IMR-90 (cell line): ENCODE measurements around the gene EEF1E1. TPM values are rescaled to one million over a fixed set of nuclear protein-coding genes. Genes with fewer than 3 reads are reported as not detected.
A peak's percentile ranks its signal among the peaks of the same experiment; 100 is the strongest.

ENCODE experiments used
- ATAC-seq: fragments of 200-7000 bp; cut with Tn5 transposase; 2 replicates; pipeline ENCODE4 v1.9.1; 2020; ENCODE audit warnings: low read depth, mild to moderate bottlenecking, moderate library complexity
- BruUV-seq: library from RNA; stranded (reverse); fragments of 400-500 nt; replicated peaks from 2 replicates; lab custom pipeline; 2021; lab: Mats Ljungman, UMichigan
- CTCF ChIA-PET: fragments of 300-600 bp; formaldehyde crosslinking; extraction: SDS; loops from one replicate; lab custom pipeline; 2021; ENCODE audit warnings: antibody characterized with exemption; lab: Yijun Ruan, JAX
- POLR2A ChIA-PET: fragments of 300-600 bp; sonication (Branson Sonifier 250); formaldehyde crosslinking; loops from one replicate; lab custom pipeline; 2022; ENCODE audit warnings: antibody characterized with exemption; ENCODE audit not compliant: unreplicated experiment; lab: Charles Lee
- DNase-seq: peaks from one replicate; pipeline ENCODE4 v3.0.0; 2013
- H2AFZ ChIP-seq: replicated peaks from 2 replicates; pipeline ENCODE3; 2013; ENCODE audit warnings: low read length, mild to moderate bottlenecking; ENCODE audit not compliant: poor library complexity
- H2AK5ac ChIP-seq: 2 replicates; pipeline ENCODE4 v1.6.1; 2013; ENCODE audit warnings: low read depth, low read length, inconsistent platforms
- H2AK9ac ChIP-seq: replicated peaks from 2 replicates; pipeline ENCODE3; 2013; ENCODE audit warnings: mild to moderate bottlenecking, low read depth, low read length, moderate library complexity; ENCODE audit not compliant: poor library complexity
- H2BK120ac ChIP-seq: 2 replicates; pipeline ENCODE4 v1.6.1; 2013; ENCODE audit warnings: low read depth, low read length, inconsistent platforms
- H2BK15ac ChIP-seq: 3 replicates; pipeline ENCODE4 v1.6.1; 2013; ENCODE audit warnings: low read depth, low read length, inconsistent platforms
- H2BK20ac ChIP-seq: 2 replicates; pipeline ENCODE4 v1.6.1; 2013; ENCODE audit warnings: low read depth, mild to moderate bottlenecking, inconsistent platforms, low read length, moderate library complexity
- H2BK5ac ChIP-seq: 2 replicates; pipeline ENCODE4 v1.6.1; 2013; ENCODE audit warnings: mild to moderate bottlenecking, low read depth, low read length, inconsistent platforms; ENCODE audit not compliant: poor library complexity, severe bottlenecking
- H3K14ac ChIP-seq: replicated peaks from 2 replicates; pipeline ENCODE4 v1.6.1; 2013; ENCODE audit warnings: low read depth, low read length, inconsistent platforms
- H3K18ac ChIP-seq: 2 replicates; pipeline ENCODE4 v1.6.1; 2013; ENCODE audit warnings: low read depth, low read length, control low read depth
- H3K23ac ChIP-seq: 2 replicates; pipeline ENCODE4 v1.6.1; 2013; ENCODE audit warnings: low read depth, low read length, inconsistent platforms
- H3K27ac ChIP-seq: 2 replicates; pipeline ENCODE4 v1.5.1; 2013; ENCODE audit warnings: mild to moderate bottlenecking, control low read depth, low read length; ENCODE audit not compliant: insufficient read depth
- H3K27me3 ChIP-seq: 2 replicates; pipeline ENCODE4 v1.6.1; 2013; ENCODE audit warnings: low read length; ENCODE audit not compliant: control insufficient read depth, insufficient read depth
- H3K36me3 ChIP-seq: 2 replicates; pipeline ENCODE4 v1.6.1; 2013; ENCODE audit warnings: low read length, mixed read lengths; ENCODE audit not compliant: control insufficient read depth, insufficient read depth
- H3K4ac ChIP-seq: 2 replicates; pipeline ENCODE4 v1.6.1; 2013; ENCODE audit warnings: low read depth, low read length, inconsistent platforms
- H3K4me1 ChIP-seq: 2 replicates; pipeline ENCODE4 v1.6.1; 2013; ENCODE audit warnings: low read length, mixed read lengths; ENCODE audit not compliant: control insufficient read depth, insufficient read depth
- H3K4me2 ChIP-seq: 2 replicates; pipeline ENCODE4 v1.6.1; 2013; ENCODE audit warnings: low read depth, mild to moderate bottlenecking, control low read depth, low read length, moderate library complexity
- H3K4me3 ChIP-seq: 2 replicates; pipeline ENCODE4 v1.5.1; 2013; ENCODE audit warnings: low read depth, mild to moderate bottlenecking, control low read depth, low read length, moderate library complexity; ENCODE audit not compliant: insufficient read depth
- H3K56ac ChIP-seq: 2 replicates; pipeline ENCODE4 v1.6.1; 2013; ENCODE audit warnings: low read length, inconsistent platforms; ENCODE audit not compliant: insufficient read depth; ENCODE audit errors: extremely low read depth
- H3K79me1 ChIP-seq, 2 experiments: 2 replicates each; pipeline ENCODE4 v1.6.1; 2013; ENCODE audit warnings: low read length in 2 of 2, inconsistent platforms in 1 of 2, low read depth in 1 of 2
- H3K9ac ChIP-seq: 2 replicates; pipeline ENCODE4 v1.6.1; 2013; ENCODE audit warnings: low read depth, low read length, control low read depth
- H3K9me1 ChIP-seq: 2 replicates; pipeline ENCODE4 v1.6.1; 2013; ENCODE audit warnings: low read length, inconsistent platforms; ENCODE audit not compliant: insufficient read depth
- H3K9me3 ChIP-seq: 2 replicates; pipeline ENCODE4 v1.6.1; 2013; ENCODE audit warnings: low read length; ENCODE audit not compliant: control insufficient read depth, insufficient read depth
- H4K20me1 ChIP-seq: 2 replicates; pipeline ENCODE4 v1.6.1; 2013; ENCODE audit warnings: low read length, inconsistent platforms; ENCODE audit not compliant: insufficient read depth
- H4K5ac ChIP-seq: 2 replicates; pipeline ENCODE4 v1.6.1; 2013; ENCODE audit warnings: mild to moderate bottlenecking, low read depth, low read length, control low read depth
- H4K8ac ChIP-seq, 2 experiments: 2 replicates each; pipeline ENCODE4 v1.6.1; 2013; ENCODE audit warnings: low read depth in 2 of 2, low read length in 2 of 2, control low read depth in 1 of 2, inconsistent platforms in 1 of 2
- H4K91ac ChIP-seq: 2 replicates; pipeline ENCODE4 v1.6.1; 2013; ENCODE audit warnings: low read depth, low read length, inconsistent platforms; ENCODE audit not compliant: insufficient read depth
- BHLHE40 ChIP-seq: fragments of 150-350 bp; IDR thresholded peaks from 2 replicates; pipeline ENCODE4 v1.6.1; 2016; ENCODE audit warnings: mild to moderate bottlenecking, low read depth, low read length
- FOS ChIP-seq: fragments of 150-350 bp; IDR thresholded peaks from 2 replicates; pipeline ENCODE4 v1.6.1; 2016; ENCODE audit warnings: low read depth, low read length
- MAZ ChIP-seq: IDR thresholded peaks from 2 replicates; pipeline ENCODE4 v1.6.1; 2012; ENCODE audit warnings: low read depth, mild to moderate bottlenecking, low read length, improper control_type of control experiment, moderate library complexity, borderline replicate concordance
- MXI1 ChIP-seq: IDR thresholded peaks from 2 replicates; pipeline ENCODE4 v1.6.1; 2012; ENCODE audit warnings: low read depth, mild to moderate bottlenecking, low read length, moderate library complexity, borderline replicate concordance
- POLR2A ChIP-seq: IDR thresholded peaks from 2 replicates; pipeline ENCODE4 v1.6.1; 2012; ENCODE audit warnings: mild to moderate bottlenecking, low read depth, low read length
- RAD21 ChIP-seq: IDR thresholded peaks from 2 replicates; pipeline ENCODE4 v1.6.1; 2012; ENCODE audit warnings: low read length, improper control_type of control experiment
- RFX5 ChIP-seq: IDR thresholded peaks from 2 replicates; pipeline ENCODE4 v1.8.0; 2012; ENCODE audit warnings: low read depth, mild to moderate bottlenecking, low read length, moderate library complexity
- WGBS, 2 experiments: methylation state at CpG; one replicate each; pipeline versions ENCODE4 v1.1.5 to v1.1.7; 2013; ENCODE audit warnings: missing lambda C conversion rate in 2 of 2; ENCODE audit not compliant: insufficient read length in 1 of 2; ENCODE audit errors: extremely low coverage in 2 of 2; 5-methylcytosine and 5-hydroxymethylcytosine counted together
- dilution Hi-C: fragments of 300-500 bp; cut with HindIII; formaldehyde crosslinking; loops from one replicate; pipeline ENCODE4 v1.14.3; 2018; ENCODE audit warnings: low sequenced_read_pairs; ENCODE audit not compliant: unreplicated experiment
- in situ Hi-C: fragments of 300-500 bp; cut with MboI; formaldehyde crosslinking; loops from 3 replicates; pipeline ENCODE4 v1.14.3; 2019; ENCODE audit warnings: low sequenced_read_pairs, inconsistent platforms, mixed read lengths
- intact Hi-C: fragments of 100-400 bp; cut with micrococcal nuclease; formaldehyde crosslinking; loops from 2 replicates; pipeline ENCODE4 v1.10.0; 2022
- polyA plus RNA-seq, 3 experiments: library from polyadenylated mRNA; depleted of rRNA; stranded (reverse); fragments of >200 nt; gene quantifications; 2 replicates each; pipeline ENCODE4 v1.2.3, GENCODE V29; 2012; ENCODE audit warnings: low replicate concordance in 1 of 3
- total RNA-seq: library from RNA; depleted of rRNA; stranded (reverse); fragments of >200 nt; gene quantifications from 2 replicates; pipeline ENCODE4 v1.2.3, GENCODE V29; 2012
- TF ChIP-seq, protein P1 (sequence below): conservative IDR thresholded peaks from 2 replicates; pipeline ENCODE4 v1.5.1; 2012; ENCODE audit warnings: mild to moderate bottlenecking, low read depth, low read length, improper control_type of control experiment
- TF ChIP-seq, protein P2 (sequence below): fragments of 150-350 bp; IDR thresholded peaks from 2 replicates; pipeline ENCODE4 v1.6.1; 2017; ENCODE audit warnings: mild to moderate bottlenecking, antibody characterized with exemption, low read length, low read depth

EEF1E1 gene
- total and polyA plus RNA-seq, 2 of the 4 experiments (the other 2 are of a cell fraction), result 65.8 to 68.6 TPM

DNA sequence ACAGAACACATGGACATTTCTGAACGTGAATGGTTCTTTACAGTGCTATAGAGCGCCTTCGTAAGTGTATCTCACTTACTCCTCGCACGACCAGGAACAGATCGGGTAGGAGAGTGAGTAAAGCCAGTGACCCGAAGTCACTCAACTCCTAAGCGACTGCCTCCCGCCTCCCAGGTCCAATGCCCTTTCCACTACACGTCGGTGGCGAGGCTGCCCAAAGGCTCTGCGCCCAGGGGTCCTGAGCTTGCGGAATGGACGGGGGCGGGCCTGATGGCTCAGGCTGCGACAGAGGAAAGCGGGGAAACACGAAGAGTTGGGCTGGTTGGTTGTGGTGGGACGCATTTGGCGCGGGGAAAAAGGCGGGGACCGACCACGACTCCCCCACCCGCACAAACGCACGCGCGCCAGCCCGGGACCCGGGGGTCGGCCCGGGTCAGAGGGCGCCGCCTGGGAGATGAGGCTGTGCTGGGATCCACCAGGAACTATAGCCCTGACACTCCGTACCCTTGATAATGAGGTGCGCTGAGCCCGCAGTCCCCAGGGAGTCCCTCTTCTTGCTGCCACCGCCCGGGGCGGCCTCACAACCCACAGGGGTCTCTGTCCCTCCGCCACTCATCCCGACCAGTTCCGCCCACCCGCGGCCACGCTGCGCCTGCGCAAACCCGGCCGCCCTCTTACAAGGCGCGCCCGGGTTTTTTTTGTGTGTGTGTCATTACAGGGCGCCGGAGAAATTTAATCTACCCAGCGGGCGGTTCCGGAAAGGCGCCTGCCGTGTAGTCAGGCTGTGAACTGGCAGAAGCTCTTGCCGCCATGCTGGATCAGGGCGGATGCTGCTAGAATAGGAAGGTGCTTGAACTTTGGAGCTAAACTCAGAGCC, 38.3 kb downstream of the EEF1E1 start, which contains the start of gene BLOC1S5:
TSS of gene BLOC1S5 (minus strand) at position 629 of the 877 bp plus-strand sequence. CDS start at position 616, 13 bp downstream.
- H3K9me1 ChIP-seq, result no peaks in the 10 kb centered on the region; the same call in 1 of the 2 replicates
- ATAC-seq (peak; percentile 95), DNase-seq (peak; percentile 97)
- H3K79me1 ChIP-seq, result peaks cover 0 to 8% of the 10 kb centered on the region in 2 experiments; a peak in 1 of 4 replicates
- peak within 1 kb of the TSS; percentile 78 for H2BK5ac ChIP-seq
- peak within 1 kb of the TSS; percentile 38 for H3K18ac ChIP-seq
- H3K36me3 ChIP-seq, result no peaks in the 10 kb centered on the region
- no peaks in the 10 kb centered on the region for H3K9me3 ChIP-seq
- BruUV-seq, result no TSS peak
- H3K56ac ChIP-seq, result peak within 1 kb of the TSS; percentile 56
- WGBS, 2 experiments, result 0% methylated on average over 9 of the region's 64 CpGs; no CpG with 5 or more reads in 1 of the 2 experiments
- peak; percentile 26; the same call in 1 of the 2 replicates for TF ChIP-seq FOS
- peak; percentile 27; the same call in 1 of the 2 replicates for TF ChIP-seq BHLHE40
- TF ChIP-seq, protein P1, sequence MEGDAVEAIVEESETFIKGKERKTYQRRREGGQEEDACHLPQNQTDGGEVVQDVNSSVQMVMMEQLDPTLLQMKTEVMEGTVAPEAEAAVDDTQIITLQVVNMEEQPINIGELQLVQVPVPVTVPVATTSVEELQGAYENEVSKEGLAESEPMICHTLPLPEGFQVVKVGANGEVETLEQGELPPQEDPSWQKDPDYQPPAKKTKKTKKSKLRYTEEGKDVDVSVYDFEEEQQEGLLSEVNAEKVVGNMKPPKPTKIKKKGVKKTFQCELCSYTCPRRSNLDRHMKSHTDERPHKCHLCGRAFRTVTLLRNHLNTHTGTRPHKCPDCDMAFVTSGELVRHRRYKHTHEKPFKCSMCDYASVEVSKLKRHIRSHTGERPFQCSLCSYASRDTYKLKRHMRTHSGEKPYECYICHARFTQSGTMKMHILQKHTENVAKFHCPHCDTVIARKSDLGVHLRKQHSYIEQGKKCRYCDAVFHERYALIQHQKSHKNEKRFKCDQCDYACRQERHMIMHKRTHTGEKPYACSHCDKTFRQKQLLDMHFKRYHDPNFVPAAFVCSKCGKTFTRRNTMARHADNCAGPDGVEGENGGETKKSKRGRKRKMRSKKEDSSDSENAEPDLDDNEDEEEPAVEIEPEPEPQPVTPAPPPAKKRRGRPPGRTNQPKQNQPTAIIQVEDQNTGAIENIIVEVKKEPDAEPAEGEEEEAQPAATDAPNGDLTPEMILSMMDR, result 0 out of 2 replicates have a peak, but pooled peaks have one; percentile 6
- TF ChIP-seq POLR2A, result peak; percentile 75
- no peak for TF ChIP-seq RFX5
- TF ChIP-seq MAZ, result no peak
- TF ChIP-seq MXI1, result peak; percentile 29; the same call in 1 of the 2 replicates
- TF ChIP-seq, protein P2, sequence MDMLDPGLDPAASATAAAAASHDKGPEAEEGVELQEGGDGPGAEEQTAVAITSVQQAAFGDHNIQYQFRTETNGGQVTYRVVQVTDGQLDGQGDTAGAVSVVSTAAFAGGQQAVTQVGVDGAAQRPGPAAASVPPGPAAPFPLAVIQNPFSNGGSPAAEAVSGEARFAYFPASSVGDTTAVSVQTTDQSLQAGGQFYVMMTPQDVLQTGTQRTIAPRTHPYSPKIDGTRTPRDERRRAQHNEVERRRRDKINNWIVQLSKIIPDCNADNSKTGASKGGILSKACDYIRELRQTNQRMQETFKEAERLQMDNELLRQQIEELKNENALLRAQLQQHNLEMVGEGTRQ, result peak; percentile 21; the same call in 1 of the 2 replicates
- TF ChIP-seq RAD21, result peak; percentile 2; the same call in 1 of the 2 replicates
- H3K4me2 ChIP-seq, result peak within 1 kb of the TSS; percentile 73
- H2AK9ac ChIP-seq, result peak within 1 kb of the TSS; percentile 91
- CTCF ChIA-PET, result interaction anchor here (0.6 to 1.2 kb wide), 2 partner anchors 167 to 341 kb away, joined by 3 read pairs; no protein-coding TSS in a partner anchor
- H3K23ac ChIP-seq, result peak within 1 kb of the TSS; percentile 61; the same call in 1 of the 2 replicates
- peak within 1 kb of the TSS; percentile 99 for H2AFZ ChIP-seq
- H2BK15ac ChIP-seq, result peak within 1 kb of the TSS; percentile 73
- H3K27ac ChIP-seq, result peak within 1 kb of the TSS; percentile 80
- H3K9ac ChIP-seq, result peak within 1 kb of the TSS; percentile 84
- no peaks in the 10 kb centered on the region for H3K27me3 ChIP-seq
- no peaks in the 10 kb centered on the region for H4K20me1 ChIP-seq
- peak within 1 kb of the TSS; percentile 68 for H4K91ac ChIP-seq
- peak within 1 kb of the TSS; percentile 84 for H2BK120ac ChIP-seq
- peak within 1 kb of the TSS; percentile 62 for H2BK20ac ChIP-seq
- H3K4ac ChIP-seq, result peak within 1 kb of the TSS; percentile 91
- POLR2A ChIA-PET, result interaction anchor here (0.5 kb wide), 1 partner anchor 425 kb away, joined by 3 read pairs; no protein-coding TSS in a partner anchor
- H3K14ac ChIP-seq, result peak within 1 kb of the TSS; percentile 86
- H4K8ac ChIP-seq, result peak within 1 kb of the TSS; percentile 85 to 98
- H3K4me1 ChIP-seq, result no peaks in the 10 kb centered on the region
- dilution Hi-C loops (no loop called here), in situ Hi-C loops (loop anchor here (25.0 kb wide), 1 partner anchor 777 kb away; no protein-coding TSS in a partner anchor), intact Hi-C loops (loop anchor here (1.0 kb wide), 1 partner anchor 155 kb away; no protein-coding TSS in a partner anchor)
- H2AK5ac ChIP-seq, result peak within 1 kb of the TSS; percentile 73
- peak within 1 kb of the TSS; percentile 92 for H4K5ac ChIP-seq
- H3K4me3 ChIP-seq, result peak within 1 kb of the TSS; percentile 82
